DOHH2 (cell line): Measurements from ENCODE around the gene GUCA1A.
A peak's percentile ranks its signal among the peaks of the same experiment; 100 is the strongest.

ENCODE experiments used
- H3F3A ChIP-seq: fragments of 200-600 bp; sonication (generic), shearing (Covaris generic); 2 replicates; pipeline ENCODE4 v1.6.0; 2016; ENCODE audit warnings: antibody characterized with exemption, mild to moderate bottlenecking; ENCODE audit not compliant: control insufficient read depth, insufficient read depth
- H3K27ac ChIP-seq: fragments of 200-600 bp; sonication (generic); 2 replicates; pipeline ENCODE4 v1.5.1; 2014; ENCODE audit warnings: low read depth, mild to moderate bottlenecking, low read length, moderate library complexity
- H3K27me3 ChIP-seq: fragments of 200-600 bp; sonication (generic); 2 replicates; pipeline ENCODE4 v1.6.1; 2014; ENCODE audit warnings: mild to moderate bottlenecking, low read length, mixed read lengths; ENCODE audit not compliant: control insufficient read depth
- H3K36me3 ChIP-seq: fragments of 200-600 bp; sonication (generic); 2 replicates; pipeline ENCODE4 v1.6.1; 2014; ENCODE audit warnings: mild to moderate bottlenecking, low read length, moderate library complexity, mixed read lengths; ENCODE audit not compliant: control insufficient read depth
- H3K4me1 ChIP-seq: fragments of 200-600 bp; sonication (generic); 2 replicates; pipeline ENCODE4 v1.6.1; 2014; ENCODE audit warnings: mild to moderate bottlenecking, low read length, mixed read lengths; ENCODE audit not compliant: control insufficient read depth
- H3K4me2 ChIP-seq: fragments of 200-600 bp; sonication (generic); 2 replicates; pipeline ENCODE4 v1.6.0; 2014; ENCODE audit warnings: mild to moderate bottlenecking, low read length, moderate library complexity
- H3K4me3 ChIP-seq: fragments of 200-600 bp; sonication (generic); 2 replicates; pipeline ENCODE4 v1.5.1; 2014; ENCODE audit warnings: mild to moderate bottlenecking, low read length, mixed read lengths
- H3K79me2 ChIP-seq: fragments of 200-600 bp; sonication (generic); 2 replicates; pipeline ENCODE4 v1.6.1; 2014; ENCODE audit warnings: mild to moderate bottlenecking, low read length, mixed read lengths; ENCODE audit not compliant: control insufficient read depth
- H3K9me2 ChIP-seq: fragments of 200-600 bp; sonication (generic); replicated peaks from 2 replicates; pipeline ENCODE4 v1.6.1; 2014; ENCODE audit warnings: mild to moderate bottlenecking, low read length, mixed read lengths; ENCODE audit not compliant: control insufficient read depth
- H3K9me3 ChIP-seq: fragments of 200-600 bp; sonication (generic); 2 replicates; pipeline ENCODE4 v1.6.1; 2014; ENCODE audit warnings: antibody characterized with exemption, low read length, mixed read lengths; ENCODE audit not compliant: control insufficient read depth, insufficient read depth
- H4K20me1 ChIP-seq: fragments of 200-600 bp; sonication (generic); 2 replicates; pipeline ENCODE4 v1.6.0; 2014; ENCODE audit warnings: low read depth, mild to moderate bottlenecking, antibody characterized with exemption, low read length, moderate library complexity; ENCODE audit not compliant: control insufficient read depth, insufficient read depth
- EZH2phosphoT487 ChIP-seq: fragments of 200-600 bp; sonication (generic); IDR thresholded peaks from 2 replicates; pipeline ENCODE4 v1.6.1; 2017; ENCODE audit warnings: borderline replicate concordance, mild to moderate bottlenecking, antibody characterized with exemption, low read length, moderate library complexity, mixed read lengths
- TF ChIP-seq, protein P1 (sequence below): fragments of 200-600 bp; sonication (generic); IDR thresholded peaks from one replicate; pipeline ENCODE4 v1.5.1; 2014; ENCODE audit warnings: antibody characterized with exemption, mild to moderate bottlenecking, low read depth, low read length; ENCODE audit not compliant: poor library complexity, severe bottlenecking

Gene GUCA1A

DNA sequence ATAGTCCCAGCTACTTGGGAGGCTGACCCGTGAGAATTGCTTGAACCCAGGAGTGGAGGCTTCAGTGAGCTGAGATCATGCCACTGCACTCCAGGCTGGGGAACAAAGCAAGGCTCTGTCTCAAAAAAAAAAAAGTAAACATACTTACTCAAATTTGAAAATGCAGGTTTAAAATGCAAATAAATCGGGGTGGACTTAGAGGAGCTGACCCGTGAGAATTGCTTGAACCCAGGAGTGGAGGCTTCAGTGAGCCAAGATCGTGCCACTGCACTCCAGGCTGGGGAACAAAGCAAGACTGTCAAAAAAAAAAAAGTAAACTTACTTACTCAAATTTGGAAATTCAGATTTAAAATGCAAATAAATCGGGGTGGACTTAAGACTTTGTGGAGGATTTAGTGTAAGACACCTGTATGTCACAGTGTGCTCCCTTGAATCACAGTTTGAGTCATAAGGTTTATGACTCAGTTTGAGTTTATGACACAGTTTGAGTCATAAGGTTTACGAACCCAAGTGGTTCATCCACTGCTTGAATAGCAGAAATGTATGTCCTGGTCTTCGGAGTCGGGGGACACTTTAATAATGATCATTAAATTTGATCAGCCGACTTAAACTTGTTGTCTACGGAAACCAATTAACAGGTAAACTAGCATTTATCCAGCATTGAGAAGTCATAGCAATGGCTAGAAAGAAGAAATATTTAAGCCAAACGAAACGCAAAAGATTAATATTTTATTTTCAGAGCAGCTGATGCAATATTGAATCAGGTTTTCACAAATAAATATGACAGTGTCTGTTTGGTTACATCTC, 51.3 kb downstream of the GUCA1A start:
- H3K79me2 ChIP-seq = no peaks in the 10 kb centered on the region
- no peaks in the 10 kb centered on the region for H3K9me2 ChIP-seq
- peaks cover 7% of the 10 kb centered on the region; the same call in 1 of the 2 replicates for H3K36me3 ChIP-seq
- peaks cover 24% of the 10 kb centered on the region for H3K4me1 ChIP-seq
- H3K9me3 ChIP-seq = no peaks in the 10 kb centered on the region
- no peak for TF ChIP-seq EZH2phosphoT487
- TF ChIP-seq, protein P1, sequence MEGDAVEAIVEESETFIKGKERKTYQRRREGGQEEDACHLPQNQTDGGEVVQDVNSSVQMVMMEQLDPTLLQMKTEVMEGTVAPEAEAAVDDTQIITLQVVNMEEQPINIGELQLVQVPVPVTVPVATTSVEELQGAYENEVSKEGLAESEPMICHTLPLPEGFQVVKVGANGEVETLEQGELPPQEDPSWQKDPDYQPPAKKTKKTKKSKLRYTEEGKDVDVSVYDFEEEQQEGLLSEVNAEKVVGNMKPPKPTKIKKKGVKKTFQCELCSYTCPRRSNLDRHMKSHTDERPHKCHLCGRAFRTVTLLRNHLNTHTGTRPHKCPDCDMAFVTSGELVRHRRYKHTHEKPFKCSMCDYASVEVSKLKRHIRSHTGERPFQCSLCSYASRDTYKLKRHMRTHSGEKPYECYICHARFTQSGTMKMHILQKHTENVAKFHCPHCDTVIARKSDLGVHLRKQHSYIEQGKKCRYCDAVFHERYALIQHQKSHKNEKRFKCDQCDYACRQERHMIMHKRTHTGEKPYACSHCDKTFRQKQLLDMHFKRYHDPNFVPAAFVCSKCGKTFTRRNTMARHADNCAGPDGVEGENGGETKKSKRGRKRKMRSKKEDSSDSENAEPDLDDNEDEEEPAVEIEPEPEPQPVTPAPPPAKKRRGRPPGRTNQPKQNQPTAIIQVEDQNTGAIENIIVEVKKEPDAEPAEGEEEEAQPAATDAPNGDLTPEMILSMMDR = no peak
- peak overlapping the region; percentile 31 for H3K4me2 ChIP-seq
- H4K20me1 ChIP-seq = no peaks in the 10 kb centered on the region
- peak overlapping the region; percentile 21 for H3K4me3 ChIP-seq
- no peaks in the 10 kb centered on the region for H3K27me3 ChIP-seq
- peaks cover 3% of the 10 kb centered on the region; the same call in 1 of the 2 replicates for H3F3A ChIP-seq
- no peak overlapping the region for H3K27ac ChIP-seq

DNA sequence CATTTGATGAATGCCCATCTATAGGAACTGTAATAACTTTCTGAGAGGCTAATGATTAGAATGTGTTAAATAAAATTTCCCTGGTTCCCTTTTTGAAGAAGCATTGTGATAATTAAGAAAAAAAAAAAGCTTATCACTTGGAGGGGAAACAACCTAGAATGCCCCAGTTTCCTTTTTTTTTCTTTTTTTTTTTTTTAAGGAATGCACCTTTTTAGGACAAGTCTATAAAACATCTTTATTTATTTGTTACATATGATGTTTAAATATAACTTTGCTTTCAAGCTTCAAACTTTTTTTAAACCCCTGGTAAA, 51.8 kb downstream of the GUCA1A start:
- Histone ChIP-seq H3K4me3 (peak overlapping the region; percentile 21; the same call in 1 of the 2 replicates), H3F3A (peaks cover 3% of the 10 kb centered on the region; the same call in 1 of the 2 replicates), H3K27ac (no peak overlapping the region), H3K9me2 (no peaks in the 10 kb centered on the region), H3K27me3 (no peaks in the 10 kb centered on the region), H4K20me1 (no peaks in the 10 kb centered on the region), H3K4me2 (peak overlapping the region; percentile 31), H3K79me2 (no peaks in the 10 kb centered on the region), H3K4me1 (peaks cover 24% of the 10 kb centered on the region), H3K36me3 (peaks cover 12% of the 10 kb centered on the region; the same call in 1 of the 2 replicates), H3K9me3 (no peaks in the 10 kb centered on the region)
- no peak for TF ChIP-seq EZH2phosphoT487
- TF ChIP-seq, protein P1 = no peak

DNA sequence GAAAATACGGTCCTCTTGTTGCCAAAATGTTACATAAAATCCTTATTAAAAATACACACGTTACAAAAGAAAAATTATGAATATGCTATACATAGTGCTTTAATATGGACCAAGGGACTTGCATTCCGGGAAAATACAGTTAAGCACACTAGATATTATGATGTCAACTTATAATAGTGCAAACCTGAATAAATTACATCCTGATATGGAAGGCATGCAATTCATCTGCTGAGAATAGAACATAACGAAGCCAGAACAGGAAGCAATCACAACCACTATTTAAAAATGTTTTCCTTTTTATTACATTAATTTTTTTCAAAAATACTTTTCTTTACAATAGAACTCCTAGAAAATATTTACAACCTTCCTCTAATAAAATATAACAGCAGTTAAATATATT, 52.3 kb downstream of the GUCA1A start:
- Histone ChIP-seq H3K9me2 (no peaks in the 10 kb centered on the region), H3K4me1 (peaks cover 24% of the 10 kb centered on the region), H3K36me3 (peaks cover 12% of the 10 kb centered on the region; the same call in 1 of the 2 replicates), H3K79me2 (no peaks in the 10 kb centered on the region), H3K9me3 (no peaks in the 10 kb centered on the region), H3K27ac (no peak overlapping the region), H3K4me3 (0 out of 2 replicates have a peak overlapping the region, but pooled peaks have one; percentile 9), H3K27me3 (no peaks in the 10 kb centered on the region), H3K4me2 (peak overlapping the region; percentile 31), H4K20me1 (no peaks in the 10 kb centered on the region), H3F3A (peaks cover 3% of the 10 kb centered on the region; the same call in 1 of the 2 replicates)
- no peak for TF ChIP-seq EZH2phosphoT487
- TF ChIP-seq, protein P1 = no peak
